Left lobe of liver (tissue), 2 donors: ENCODE measurements around the gene UQCRC1. TPM values are rescaled to one million over a fixed set of nuclear protein-coding genes. Genes with fewer than 3 reads are reported as not detected.
A peak's percentile ranks its signal among the peaks of the same experiment; 100 is the strongest.
"Not testable (repeated sequence)": the region's sequence is repeated elsewhere in the genome, so short reads cannot be mapped to it uniquely, and the experiment has no call there.

ENCODE experiments used
- ATAC-seq: fragments of 200-7000 bp; cut with Tn5 transposase; one replicate; pipeline ENCODE4 v1.9.1; 2020; ENCODE audit warnings: mild to moderate bottlenecking, moderate library complexity
- DNase-seq: peaks from one replicate; pipeline ENCODE4 v3.0.0-alpha.2; 2020; ENCODE audit warnings: low spot score
- total RNA-seq: library from RNA; stranded (reverse); gene quantifications from one replicate; pipeline ENCODE4 v1.2.1, GENCODE V29; 2021
- donor health status: DM: no; HTN: no; CAD: no; lungs with moderate emphysema.
- donor health status: DM: no; HTN: yes; CAD: no.

UQCRC1 gene
- total RNA-seq, 1 donor from 2014 or later: 232 TPM

GRCh38 chr3:48556796-48557626 lies 52.4 kb downstream of the UQCRC1 start, which contains the start of gene PFKFB4:
Gene PFKFB4, minus strand, starts transcription at chr3:48556803. Its CDS starts 26 bp downstream, at chr3:48556777.
- DNase-seq (peak; percentile 99), ATAC-seq (peak; percentile 91)

- DNase-seq: no peak
- ATAC-seq: no peak
Measured at GRCh38 chr3:48555949-48556795, 53.3 kb downstream of the UQCRC1 start.

- no peak for ATAC-seq
- DNase-seq: no peak
Measured at GRCh38 chr3:48555231-48555948, 54.1 kb downstream of the UQCRC1 start.

- ATAC-seq (no peak), DNase-seq (no peak)
Measured at GRCh38 chr3:48553886-48554845, 55.3 kb downstream of the UQCRC1 start.

- DNase-seq (no peak), ATAC-seq (no peak)
Measured at GRCh38 chr3:48553361-48553760, 56.1 kb downstream of the UQCRC1 start.

GRCh38 chr3:48552111-48552951 lies 57.1 kb downstream of the UQCRC1 start:
- ATAC-seq: no peak
- DNase-seq: no peak

GRCh38 chr3:48551651-48552050 lies 57.8 kb downstream of the UQCRC1 start:
- DNase-seq, ATAC-seq: not testable (repeated sequence)

Other genes starting within 250 kb of the UQCRC1 start
- gene FBXW12, start 237.4 kb downstream of the UQCRC1 start, total RNA-seq: not detected
- 142 TPM for gene PLXNB1, start 179.6 kb downstream of the UQCRC1 start, total RNA-seq
- gene CCDC51, start 169.5 kb downstream of the UQCRC1 start, total RNA-seq: 9.2 TPM
- gene TMA7, start 169.4 kb downstream of the UQCRC1 start, total RNA-seq: 69.3 TPM
- gene ATRIP, start 162.9 kb downstream of the UQCRC1 start, total RNA-seq: 3.3 TPM
- gene SHISA5, start 105.5 kb downstream of the UQCRC1 start, total RNA-seq: 97.9 TPM
- gene PFKFB4, start 52.8 kb downstream of the UQCRC1 start, total RNA-seq: 1.3 TPM
- gene UCN2, start 45.9 kb downstream of the UQCRC1 start, total RNA-seq: not detected
- gene COL7A1, start 14.3 kb downstream of the UQCRC1 start, total RNA-seq: 2.5 TPM
- gene TMEM89, start 12.1 kb upstream of the UQCRC1 start, total RNA-seq: not detected
- 8.4 TPM for gene SLC26A6, start 25.8 kb upstream of the UQCRC1 start, total RNA-seq
- gene CELSR3, start 53.2 kb upstream of the UQCRC1 start, total RNA-seq: 0.45 TPM
- gene NCKIPSD, start 76.3 kb upstream of the UQCRC1 start, total RNA-seq: 12.0 TPM
- gene IP6K2, start 107.6 kb upstream of the UQCRC1 start, total RNA-seq: 31.1 TPM
- 46.6 TPM for gene PRKAR2A, start 238.2 kb upstream of the UQCRC1 start, total RNA-seq